Ishikawa (cell line): ENCODE results near the gene FARS2.

Source experiments
- MAX ChIP-seq: IDR thresholded peaks from 2 replicates; pipeline ENCODE4 v1.6.1; 2012
- NFIC ChIP-seq: IDR thresholded peaks from 2 replicates; pipeline ENCODE4 v1.6.1; 2012
- RAD21 ChIP-seq: IDR thresholded peaks from 2 replicates; pipeline ENCODE4 v1.6.1; 2012; ENCODE audit warnings: low read depth

- TF ChIP-seq RAD21 (no peak), MAX (no peak), NFIC (no peak)
These were observed 54.6 kb downstream of the FARS2 start for GRCh38 chr6:5315881-5316280.
